Motor neuron (in vitro differentiated cells): ENCODE results near the gene ITGB3. TPM values are rescaled to one million over a fixed set of nuclear protein-coding genes. Genes with fewer than 3 reads are reported as not detected.
"Not testable (repeated sequence)": the region's sequence is repeated elsewhere in the genome, so short reads cannot be mapped to it uniquely, and the experiment has no call there.

Experiments
- ATAC-seq, 8 experiments: fragments of 200-7000 bp; cut with Tn5 transposase; replicated peaks in 6 of 8; 2 replicates each; pipeline ENCODE4 v1.8.0; 2021; ENCODE audit warnings: mild to moderate bottlenecking in 8 of 8, moderate library complexity in 8 of 8
- H3K27ac ChIP-seq, 2 donors: fragments of 250-450 bp; sonication (Bioruptor Pico); 2 replicates each; pipeline ENCODE4 v1.9.0; 2021; ENCODE audit warnings: antibody characterized with exemption in 2 of 2, mild to moderate bottlenecking in 2 of 2, moderate library complexity in 1 of 2
- H3K4me1 ChIP-seq, 2 donors: fragments of 250-450 bp; sonication (Bioruptor Pico); replicated peaks in 1 of 2; 2 replicates each; pipeline ENCODE4 v1.6.1; 2021; ENCODE audit warnings: antibody characterized with exemption in 2 of 2, mild to moderate bottlenecking in 2 of 2, moderate library complexity in 1 of 2
- H3K4me3 ChIP-seq, 5 donors: fragments of 250-450 bp; sonication (Bioruptor Pico); 2 replicates each; pipeline ENCODE4 v1.9.0; 2021; ENCODE audit warnings: antibody characterized with exemption in 5 of 5, mild to moderate bottlenecking in 5 of 5, moderate library complexity in 4 of 5
- WGBS, 10 experiments: fragments of 450-650 bp; shearing (Covaris generic); methylation state at CpG; one replicate each; pipeline ENCODE4 v1.0.0; 2022; 5-methylcytosine and 5-hydroxymethylcytosine counted together
- in situ Hi-C, 9 experiments: fragments of 400-800 bp; cut with MboI; loops; one replicate each; pipeline ENCODE4 v1.15.0; 2021; ENCODE audit warnings: low sequenced_read_pairs in 9 of 9, low pct_unique_long_range_greater_than_20kb in 2 of 9; ENCODE audit not compliant: unreplicated experiment in 9 of 9
- total RNA-seq, 8 experiments: library from RNA; unstranded; fragments of 300-600 nt; gene quantifications; 2 replicates each; pipeline versions ENCODE4 v1.2.3 to v1.2.4, GENCODE V29; 2022

Gene ITGB3
- total RNA-seq, 8 experiments from 2014 or later: 0.05 to 5.4 (median 0.75) TPM

- Histone ChIP-seq H3K4me1 (peaks cover 0 to 9% of the 10 kb centered on the region in 2 donors), H3K4me3 (peak overlapping the region; percentile 38 to 50 (median 41)), H3K27ac (no peak overlapping the region)
- WGBS, 10 experiments: 3 to 60% (median 19%) methylated on average over 1 to 15 of the region's 15 CpGs
- ATAC-seq: no peak
- in situ Hi-C loops: no loop called here
These were observed 846 bp downstream of the ITGB3 start for GRCh38 chr17:47254403-47254943.

GRCh38 chr17:47257651-47258339 is 4.2 kb downstream of the ITGB3 start:
- Histone ChIP-seq H3K4me1 (peaks cover 0 to 3% of the 10 kb centered on the region in 2 donors), H3K27ac (no peak overlapping the region), H3K4me3 (no peak overlapping the region)
- 0 to 71% (median 21%) methylated on average over 1 to 8 of the region's 9 CpGs; no CpG with 5 or more reads in 4 of the 10 experiments for WGBS, 10 experiments
- peak in 1 of 8 experiments; percentile 37 for ATAC-seq
- in situ Hi-C loops: no loop called here

GRCh38 chr17:47262586-47262985 is 9.0 kb downstream of the ITGB3 start:
- H3K4me3 ChIP-seq: no peak overlapping the region
- WGBS, 10 experiments: 60 to 100% (median 88%) methylated on average over 1 to 6 of the region's 7 CpGs; no CpG with 5 or more reads in 2 of the 10 experiments
- peaks cover 0 to 4% of the 10 kb centered on the region in 2 donors for H3K4me1 ChIP-seq
- no peak overlapping the region for H3K27ac ChIP-seq
- no peak for ATAC-seq
- in situ Hi-C loops: no loop called here

- no peak overlapping the region for H3K4me3 ChIP-seq
- no peak for ATAC-seq
- no peak overlapping the region for H3K27ac ChIP-seq
- in situ Hi-C loops: no loop called here
- 60 to 100% (median 100%) methylated on average over 1 to 2 of the region's 2 CpGs; no CpG with 5 or more reads in 1 of the 10 experiments for WGBS, 10 experiments
- peaks cover 0 to 4% of the 10 kb centered on the region in 2 donors for H3K4me1 ChIP-seq
These were observed 10.5 kb downstream of the ITGB3 start for GRCh38 chr17:47264166-47264565.

- no peak overlapping the region for H3K27ac ChIP-seq
- H3K4me1 ChIP-seq: peaks cover 0 to 4% of the 10 kb centered on the region in 2 donors
- in situ Hi-C loops: no loop called here
- 0 to 100% (median 80%) methylated on average over 1 to 2 of the region's 2 CpGs; no CpG with 5 or more reads in 3 of the 10 experiments for WGBS, 10 experiments
- ATAC-seq: peak in 5 of 8 experiments; percentile 36 to 69 (median 56)
- H3K4me3 ChIP-seq: no peak overlapping the region
These were observed 12.4 kb downstream of the ITGB3 start for GRCh38 chr17:47265983-47266541.

- no peak for ATAC-seq
These were observed 13.2 kb downstream of the ITGB3 start for GRCh38 chr17:47266782-47267181.

GRCh38 chr17:47267354-47267828 is 13.8 kb downstream of the ITGB3 start:
- in situ Hi-C loops: no loop called here
- 0 to 17% (median 0%) methylated on average over 1 of the region's 1 CpG; no CpG with 5 or more reads in 7 of the 10 experiments for WGBS, 10 experiments
- peak in 7 of 8 experiments; percentile 42 to 88 (median 58) for ATAC-seq
- Histone ChIP-seq H3K27ac (no peak overlapping the region), H3K4me3 (no peak overlapping the region), H3K4me1 (peaks cover 0 to 4% of the 10 kb centered on the region in 2 donors)

More at GRCh38 chr17:47266782-47267181, 13.2 kb downstream of the ITGB3 start:
- Histone ChIP-seq H3K27ac (no peak overlapping the region), H3K4me3 (no peak overlapping the region), H3K4me1 (peaks cover 0 to 4% of the 10 kb centered on the region in 2 donors)
- 32 to 95% (median 71%) methylated on average over 1 to 6 of the region's 6 CpGs; no CpG with 5 or more reads in 1 of the 10 experiments for WGBS, 10 experiments
- in situ Hi-C loops: no loop called here

- in situ Hi-C loops, ATAC-seq, H3K4me3 ChIP-seq, H3K27ac ChIP-seq, H3K4me1 ChIP-seq: not testable (repeated sequence)
- 49 to 100% (median 73%) methylated on average over 1 to 3 of the region's 3 CpGs; no CpG with 5 or more reads in 1 of the 10 experiments for WGBS, 10 experiments
These were observed 15.3 kb downstream of the ITGB3 start for GRCh38 chr17:47268964-47269363.

GRCh38 chr17:47269561-47270280 is 16.1 kb downstream of the ITGB3 start:
- H3K27ac ChIP-seq, H3K4me3 ChIP-seq, ATAC-seq, in situ Hi-C loops, H3K4me1 ChIP-seq: not testable (repeated sequence)

- Histone ChIP-seq H3K4me3 (no peak overlapping the region), H3K27ac (no peak overlapping the region), H3K4me1 (peaks cover 10 to 13% of the 10 kb centered on the region in 2 donors)
- ATAC-seq: no peak
- 20 to 100% (median 76%) methylated on average over 1 to 2 of the region's 2 CpGs; no CpG with 5 or more reads in 1 of the 10 experiments for WGBS, 10 experiments
- in situ Hi-C loops: no loop called here
These were observed 17.5 kb downstream of the ITGB3 start for GRCh38 chr17:47270946-47271705.

- WGBS, 10 experiments: 40 to 96% (median 81%) methylated on average over 1 of the region's 1 CpG; no CpG with 5 or more reads in 2 of the 10 experiments
- Histone ChIP-seq H3K27ac (no peak overlapping the region), H3K4me1 (peaks cover 12 to 16% of the 10 kb centered on the region in 2 donors), H3K4me3 (no peak overlapping the region)
- in situ Hi-C loops: no loop called here
- ATAC-seq: no peak
These were observed 18.9 kb downstream of the ITGB3 start for GRCh38 chr17:47272491-47272890.

GRCh38 chr17:47273245-47273644 is 19.6 kb downstream of the ITGB3 start:
- WGBS, 10 experiments: 33 to 100% (median 80%) methylated on average over 1 to 2 of the region's 2 CpGs; no CpG with 5 or more reads in 5 of the 10 experiments
- H3K4me1 ChIP-seq: peaks cover 12 to 16% of the 10 kb centered on the region in 2 donors
- in situ Hi-C loops: no loop called here
- H3K27ac ChIP-seq: no peak overlapping the region
- H3K4me3 ChIP-seq: no peak overlapping the region
- ATAC-seq: no peak
